Measurements from ENCODE around the gene ACOT2.
"Not testable (repeated sequence)": the region's sequence is repeated elsewhere in the genome, so short reads cannot be mapped to it uniquely, and the experiment has no call there.

DNA sequence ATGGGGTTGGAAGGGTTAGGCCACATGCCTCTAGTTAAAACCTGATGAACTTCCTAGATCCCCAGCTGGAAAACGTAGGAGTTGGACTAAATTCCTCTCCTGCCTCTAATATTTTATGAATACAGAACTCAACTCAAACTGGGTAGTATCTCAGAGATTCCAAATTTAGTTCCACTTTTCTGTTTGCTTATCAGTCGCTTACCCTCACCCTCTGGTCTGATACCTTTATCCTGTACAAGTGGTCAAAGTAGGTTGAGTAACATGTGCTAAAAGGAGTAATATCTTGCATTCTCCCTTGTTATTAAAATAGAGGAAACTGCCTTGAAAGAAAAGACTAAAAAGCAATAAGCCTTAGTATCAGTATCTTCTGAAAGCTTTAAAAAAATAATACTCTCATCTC, 11.8 kb upstream of the ACOT2 start:
- TF ChIP-seq POLR2A (IDR thresholded peaks at IDR 0.05), result not testable (repeated sequence)
- TF ChIP-seq, protein P1, sequence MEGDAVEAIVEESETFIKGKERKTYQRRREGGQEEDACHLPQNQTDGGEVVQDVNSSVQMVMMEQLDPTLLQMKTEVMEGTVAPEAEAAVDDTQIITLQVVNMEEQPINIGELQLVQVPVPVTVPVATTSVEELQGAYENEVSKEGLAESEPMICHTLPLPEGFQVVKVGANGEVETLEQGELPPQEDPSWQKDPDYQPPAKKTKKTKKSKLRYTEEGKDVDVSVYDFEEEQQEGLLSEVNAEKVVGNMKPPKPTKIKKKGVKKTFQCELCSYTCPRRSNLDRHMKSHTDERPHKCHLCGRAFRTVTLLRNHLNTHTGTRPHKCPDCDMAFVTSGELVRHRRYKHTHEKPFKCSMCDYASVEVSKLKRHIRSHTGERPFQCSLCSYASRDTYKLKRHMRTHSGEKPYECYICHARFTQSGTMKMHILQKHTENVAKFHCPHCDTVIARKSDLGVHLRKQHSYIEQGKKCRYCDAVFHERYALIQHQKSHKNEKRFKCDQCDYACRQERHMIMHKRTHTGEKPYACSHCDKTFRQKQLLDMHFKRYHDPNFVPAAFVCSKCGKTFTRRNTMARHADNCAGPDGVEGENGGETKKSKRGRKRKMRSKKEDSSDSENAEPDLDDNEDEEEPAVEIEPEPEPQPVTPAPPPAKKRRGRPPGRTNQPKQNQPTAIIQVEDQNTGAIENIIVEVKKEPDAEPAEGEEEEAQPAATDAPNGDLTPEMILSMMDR (IDR thresholded peaks at IDR 0.05), result not testable (repeated sequence)

Measured in adrenal gland (tissue), 5 donors.